HEK293T (cell line): Measurements from ENCODE around the gene APBA3.

Experiments
- BHLHE40 ChIP-seq: fragments of 450-650 bp; IDR thresholded peaks from 2 replicates; pipeline ENCODE4 v1.6.1; 2016; ENCODE audit warnings: mild to moderate bottlenecking, moderate library complexity, borderline replicate concordance
- CTBP1 ChIP-seq: fragments of 450-650 bp; IDR thresholded peaks from 2 replicates; pipeline ENCODE4 v1.6.1; 2016; ENCODE audit warnings: borderline replicate concordance
- ELF4 ChIP-seq: fragments of 450-650 bp; IDR thresholded peaks from 2 replicates; pipeline ENCODE4 v1.6.1; 2017; ENCODE audit warnings: antibody characterized with exemption
- FOXA1 ChIP-seq: fragments of 450-650 bp; IDR thresholded peaks from 2 replicates; pipeline ENCODE4 v1.6.1; 2016; ENCODE audit warnings: mild to moderate bottlenecking
- FOXK2 ChIP-seq: fragments of 450-650 bp; IDR thresholded peaks from 2 replicates; pipeline ENCODE4 v1.6.1; 2016; ENCODE audit warnings: mild to moderate bottlenecking
- FOXM1 ChIP-seq: fragments of 450-650 bp; IDR thresholded peaks from 2 replicates; pipeline ENCODE4 v1.6.1; 2017; ENCODE audit warnings: mild to moderate bottlenecking, borderline replicate concordance
- L3MBTL2 ChIP-seq: fragments of 450-650 bp; conservative IDR thresholded peaks from 2 replicates; pipeline ENCODE4 v1.6.1; 2016; ENCODE audit warnings: mild to moderate bottlenecking
- LEF1 ChIP-seq: fragments of 450-650 bp; IDR thresholded peaks from 2 replicates; pipeline ENCODE4 v1.6.1; 2017; ENCODE audit warnings: mild to moderate bottlenecking, borderline replicate concordance
- NFRKB ChIP-seq: fragments of 450-650 bp; IDR thresholded peaks from 2 replicates; pipeline ENCODE4 v1.6.1; 2016; ENCODE audit warnings: mild to moderate bottlenecking, moderate library complexity
- SP1 ChIP-seq: fragments of 450-650 bp; IDR thresholded peaks from 2 replicates; pipeline ENCODE4 v1.6.1; 2017
- TARDBP ChIP-seq: fragments of 450-650 bp; IDR thresholded peaks from 2 replicates; pipeline ENCODE4 v1.6.1; 2016
- ZNF384 ChIP-seq: fragments of 450-650 bp; IDR thresholded peaks from 2 replicates; pipeline ENCODE4 v1.6.1; 2016
- TF ChIP-seq, protein P1 (sequence below): fragments of 450-650 bp; IDR thresholded peaks from 2 replicates; pipeline ENCODE4 v1.6.1; 2016

DNA sequence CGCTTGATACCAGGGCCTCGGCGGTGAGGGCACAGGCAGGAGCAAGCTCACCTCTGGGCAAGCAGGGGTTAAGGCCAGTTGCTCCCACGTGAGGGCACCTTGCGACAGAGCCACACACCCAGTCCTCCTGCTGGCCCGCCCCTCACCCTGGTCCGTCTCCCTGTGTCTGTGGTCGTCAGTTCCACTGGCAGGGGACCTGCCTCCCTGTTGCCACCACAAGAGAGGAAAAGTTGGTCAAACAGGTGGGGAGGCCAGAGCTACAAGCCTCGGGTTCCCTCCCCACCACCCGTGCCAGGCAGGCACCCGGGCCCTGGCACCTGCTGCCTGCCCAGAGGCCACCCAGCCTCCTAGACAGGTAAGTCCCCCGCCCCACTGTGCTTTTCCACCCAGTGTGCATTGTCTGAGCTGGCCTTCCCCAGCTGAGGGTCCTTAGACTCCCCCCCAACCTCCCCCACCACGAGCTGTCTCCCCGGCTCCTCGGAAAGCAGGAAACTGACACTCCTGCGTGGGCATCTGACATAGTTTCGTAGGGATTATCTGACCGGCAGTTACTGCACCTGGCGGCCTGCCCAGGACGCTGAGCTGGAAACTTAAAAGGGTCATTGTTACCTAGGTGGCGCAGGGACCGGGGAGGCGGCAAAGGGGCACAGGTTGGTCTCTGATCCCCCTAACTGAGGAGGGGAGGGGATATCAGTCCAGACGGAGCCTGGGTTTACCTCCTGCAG, 53.1 kb downstream of the APBA3 start, which contains the start of gene TJP3:
- no peak for TF ChIP-seq CTBP1
- TF ChIP-seq SP1 = no peak
- no peak for TF ChIP-seq L3MBTL2
- TF ChIP-seq BHLHE40 = no peak
- no peak for TF ChIP-seq ZNF384
- TF ChIP-seq, protein P1, sequence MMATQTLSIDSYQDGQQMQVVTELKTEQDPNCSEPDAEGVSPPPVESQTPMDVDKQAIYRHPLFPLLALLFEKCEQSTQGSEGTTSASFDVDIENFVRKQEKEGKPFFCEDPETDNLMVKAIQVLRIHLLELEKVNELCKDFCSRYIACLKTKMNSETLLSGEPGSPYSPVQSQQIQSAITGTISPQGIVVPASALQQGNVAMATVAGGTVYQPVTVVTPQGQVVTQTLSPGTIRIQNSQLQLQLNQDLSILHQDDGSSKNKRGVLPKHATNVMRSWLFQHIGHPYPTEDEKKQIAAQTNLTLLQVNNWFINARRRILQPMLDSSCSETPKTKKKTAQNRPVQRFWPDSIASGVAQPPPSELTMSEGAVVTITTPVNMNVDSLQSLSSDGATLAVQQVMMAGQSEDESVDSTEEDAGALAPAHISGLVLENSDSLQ = no peak
- TF ChIP-seq TARDBP = no peak
- TF ChIP-seq FOXK2 = no peak
- no peak for TF ChIP-seq FOXA1
- no peak for TF ChIP-seq ELF4
- no peak for TF ChIP-seq FOXM1
- no peak for TF ChIP-seq NFRKB
- TF ChIP-seq LEF1 = no peak
